Measurements from ENCODE around the gene GJD3. TPM values are rescaled to one million over a fixed set of nuclear protein-coding genes. Genes with fewer than 3 reads are reported as not detected.
A peak's percentile ranks its signal among the peaks of the same experiment; 100 is the strongest.

GJD3 gene
- total RNA-seq, 1 experiment from 2014 or later: not detected

DNA sequence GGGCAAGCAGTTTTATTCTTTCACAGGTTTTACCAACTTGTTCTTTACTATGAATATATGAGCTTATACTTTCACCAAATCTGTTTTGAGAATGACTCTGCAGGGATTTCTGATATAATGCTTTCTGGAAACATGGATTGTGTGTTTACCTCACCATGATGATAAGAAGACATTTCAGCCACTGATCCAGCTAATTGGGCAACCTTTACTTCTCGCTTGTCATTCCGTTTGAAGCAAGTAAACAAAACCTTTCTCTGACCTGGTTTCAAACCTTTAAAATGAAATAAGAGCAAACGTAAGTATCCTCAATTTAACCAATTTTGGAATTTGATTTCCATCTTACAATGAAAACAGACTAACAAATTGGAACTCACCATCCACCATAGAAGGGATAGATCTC, 39.5 kb upstream of the GJD3 start:
- no peak overlapping the region for H3K4me3 Mint-ChIP-seq
- no peaks in the 10 kb centered on the region for H3K27me3 Mint-ChIP-seq (ENCODE audit: low read depth)
- no peaks in the 10 kb centered on the region for H3K79me1 ChIP-seq (ENCODE audit: insufficient read depth, low read depth, low read length, poor library complexity, severe bottlenecking)
- H3K4me2 ChIP-seq (ENCODE audit: insufficient read depth, insufficient read length, low read length): no peak overlapping the region
- no peak for DNase-seq
- peak overlapping the region in 1 of 3 experiments; percentile 53; a peak in 1 of 7 replicates for H3K27ac Mint-ChIP-seq
- H2AFZ ChIP-seq (ENCODE audit: low read length): no peak overlapping the region
- no peak overlapping the region for H3T11ph ChIP-seq (ENCODE audit: low read length)
- H3K9me3 ChIP-seq (ENCODE audit: control insufficient read depth, low read depth, low read length): no peaks in the 10 kb centered on the region
- H3K9me3 Mint-ChIP-seq: no peaks in the 10 kb centered on the region
- H2BK12ac ChIP-seq (ENCODE audit: insufficient read length, low read depth, low read length): no peak overlapping the region
- no peak overlapping the region for H4K91ac ChIP-seq (ENCODE audit: insufficient read length, low read depth, low read length)
- H3K4ac ChIP-seq (ENCODE audit: low read depth, low read length): no peak overlapping the region
- no peaks in the 10 kb centered on the region for H3K79me2 ChIP-seq (ENCODE audit: insufficient read depth, low read length)
- H3K27me3 ChIP-seq (ENCODE audit: insufficient read depth, low read length): no peaks in the 10 kb centered on the region
- no peak overlapping the region for H3K23ac ChIP-seq (ENCODE audit: insufficient read length, low read depth, low read length)
- no peaks in the 10 kb centered on the region for H4K20me1 ChIP-seq (ENCODE audit: control insufficient read depth, insufficient read depth, insufficient read length)
- H4K8ac ChIP-seq (replicated peaks; ENCODE audit: insufficient read length, low read depth, low read length): no peak overlapping the region
- H2AK5ac ChIP-seq (ENCODE audit: insufficient read length, low read length): no peak overlapping the region
- H3K9ac ChIP-seq (ENCODE audit: extremely low read depth, insufficient read length, low read length): no peak overlapping the region
- no peak overlapping the region for H3K27ac ChIP-seq (ENCODE audit: insufficient read length, low read depth, low read length)
- H4K5ac ChIP-seq (ENCODE audit: insufficient read length, low read depth, low read length): no peak overlapping the region
- no peak overlapping the region for H2BK20ac ChIP-seq (ENCODE audit: low read depth, low read length, poor library complexity, severe bottlenecking)
- H2BK120ac ChIP-seq (ENCODE audit: low read depth, low read length, poor library complexity, severe bottlenecking): no peak overlapping the region
- H3K14ac ChIP-seq (ENCODE audit: insufficient read depth, low read length): no peak overlapping the region
- no peak overlapping the region for H2BK15ac ChIP-seq (ENCODE audit: low read depth, low read length)
- no CpG with 5 or more reads among the region's 3 CpGs for WGBS (ENCODE audit: extremely low coverage, insufficient read length, low lambda C conversion rate)
- no peaks in the 10 kb centered on the region for H3K23me2 ChIP-seq (ENCODE audit: insufficient read length, low read depth, low read length, poor library complexity, severe bottlenecking)
- H3K18ac ChIP-seq (ENCODE audit: insufficient read length, low read depth, low read length): no peak overlapping the region
- TF ChIP-seq, protein P1, sequence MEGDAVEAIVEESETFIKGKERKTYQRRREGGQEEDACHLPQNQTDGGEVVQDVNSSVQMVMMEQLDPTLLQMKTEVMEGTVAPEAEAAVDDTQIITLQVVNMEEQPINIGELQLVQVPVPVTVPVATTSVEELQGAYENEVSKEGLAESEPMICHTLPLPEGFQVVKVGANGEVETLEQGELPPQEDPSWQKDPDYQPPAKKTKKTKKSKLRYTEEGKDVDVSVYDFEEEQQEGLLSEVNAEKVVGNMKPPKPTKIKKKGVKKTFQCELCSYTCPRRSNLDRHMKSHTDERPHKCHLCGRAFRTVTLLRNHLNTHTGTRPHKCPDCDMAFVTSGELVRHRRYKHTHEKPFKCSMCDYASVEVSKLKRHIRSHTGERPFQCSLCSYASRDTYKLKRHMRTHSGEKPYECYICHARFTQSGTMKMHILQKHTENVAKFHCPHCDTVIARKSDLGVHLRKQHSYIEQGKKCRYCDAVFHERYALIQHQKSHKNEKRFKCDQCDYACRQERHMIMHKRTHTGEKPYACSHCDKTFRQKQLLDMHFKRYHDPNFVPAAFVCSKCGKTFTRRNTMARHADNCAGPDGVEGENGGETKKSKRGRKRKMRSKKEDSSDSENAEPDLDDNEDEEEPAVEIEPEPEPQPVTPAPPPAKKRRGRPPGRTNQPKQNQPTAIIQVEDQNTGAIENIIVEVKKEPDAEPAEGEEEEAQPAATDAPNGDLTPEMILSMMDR (conservative IDR thresholded peaks at IDR 0.05): no peak
- no peak overlapping the region for H2BK5ac ChIP-seq (ENCODE audit: insufficient read length, low read length)
- H3K36me3 Mint-ChIP-seq (ENCODE audit: insufficient read depth in 1 of 3, low read depth in 3 of 3): peaks cover 53 to 92% (median 92%) of the 10 kb centered on the region in 3 experiments; a peak in 6 of 7 replicates
- no peak overlapping the region for H3K56ac ChIP-seq (ENCODE audit: insufficient read length, low read depth, low read length)
- H3K4me1 Mint-ChIP-seq: no peaks in the 10 kb centered on the region
- H3K4me1 ChIP-seq (ENCODE audit: insufficient read depth, low read length): no peaks in the 10 kb centered on the region
